ENCODE results near the gene ABI1.

Gene ABI1

DNA sequence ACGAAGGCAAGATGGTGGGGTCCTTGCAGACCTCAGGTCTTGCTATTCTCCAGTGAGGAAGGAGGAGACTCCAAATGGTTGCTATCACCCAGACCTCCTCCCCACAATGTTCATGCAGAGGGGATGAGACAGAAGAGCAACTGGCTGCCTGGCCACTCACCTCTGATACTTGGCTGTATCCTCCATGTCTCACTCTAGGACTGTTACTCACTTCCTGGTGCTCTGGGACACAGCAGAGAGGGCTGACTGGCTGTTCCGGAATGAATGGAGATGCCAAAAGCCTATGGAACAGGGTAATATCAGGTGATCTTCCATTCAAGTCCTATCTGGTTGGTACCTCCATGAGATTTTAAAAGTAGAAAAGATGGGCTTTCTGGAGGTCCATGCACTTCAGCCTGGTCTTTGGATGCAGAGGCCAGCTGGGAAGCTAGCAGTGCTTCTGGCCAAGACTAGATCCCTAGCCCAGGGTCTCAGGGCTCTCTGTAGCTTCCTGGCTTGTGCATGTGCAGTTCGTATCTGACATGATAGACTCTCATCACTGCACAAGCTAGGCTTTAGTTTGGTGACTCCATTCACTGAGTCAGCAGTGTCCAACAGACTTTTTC is 27.0 kb upstream of the ABI1 start:
- no peak for DNase-seq
- TF ChIP-seq EZH2phosphoT487 (IDR thresholded peaks at IDR 0.05; ENCODE audit: low read length) (no peak), EZH2 (optimal IDR thresholded peaks at IDR 0.05; ENCODE audit: low read depth, low read length) (no peak)
- TF ChIP-seq, protein P1, sequence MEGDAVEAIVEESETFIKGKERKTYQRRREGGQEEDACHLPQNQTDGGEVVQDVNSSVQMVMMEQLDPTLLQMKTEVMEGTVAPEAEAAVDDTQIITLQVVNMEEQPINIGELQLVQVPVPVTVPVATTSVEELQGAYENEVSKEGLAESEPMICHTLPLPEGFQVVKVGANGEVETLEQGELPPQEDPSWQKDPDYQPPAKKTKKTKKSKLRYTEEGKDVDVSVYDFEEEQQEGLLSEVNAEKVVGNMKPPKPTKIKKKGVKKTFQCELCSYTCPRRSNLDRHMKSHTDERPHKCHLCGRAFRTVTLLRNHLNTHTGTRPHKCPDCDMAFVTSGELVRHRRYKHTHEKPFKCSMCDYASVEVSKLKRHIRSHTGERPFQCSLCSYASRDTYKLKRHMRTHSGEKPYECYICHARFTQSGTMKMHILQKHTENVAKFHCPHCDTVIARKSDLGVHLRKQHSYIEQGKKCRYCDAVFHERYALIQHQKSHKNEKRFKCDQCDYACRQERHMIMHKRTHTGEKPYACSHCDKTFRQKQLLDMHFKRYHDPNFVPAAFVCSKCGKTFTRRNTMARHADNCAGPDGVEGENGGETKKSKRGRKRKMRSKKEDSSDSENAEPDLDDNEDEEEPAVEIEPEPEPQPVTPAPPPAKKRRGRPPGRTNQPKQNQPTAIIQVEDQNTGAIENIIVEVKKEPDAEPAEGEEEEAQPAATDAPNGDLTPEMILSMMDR (IDR thresholded peaks at IDR 0.05; ENCODE audit: low read length), result no peak
- Histone ChIP-seq H3K9me3 (replicated peaks; ENCODE audit: insufficient read depth, low read length) (no peaks in the 10 kb centered on the region), H3K36me3 (replicated peaks; ENCODE audit: insufficient read depth, low read length) (no peaks in the 10 kb centered on the region), H2AFZ (ENCODE audit: low read length) (no peak overlapping the region), H4K20me1 (ENCODE audit: insufficient read depth, low read length) (no peaks in the 10 kb centered on the region), H3K79me2 (ENCODE audit: low read length) (no peaks in the 10 kb centered on the region), H3K9me2 (replicated peaks; ENCODE audit: insufficient read depth, low read length) (no peaks in the 10 kb centered on the region), H3K9ac (ENCODE audit: low read length) (no peak overlapping the region), H3K4me3 (ENCODE audit: low read length) (no peak overlapping the region), H3F3A (ENCODE audit: insufficient read depth, low read length) (0 out of 2 replicates have a peak, but pooled peaks cover 1% of the 10 kb centered on the region), H3K27me3 (replicated peaks; ENCODE audit: insufficient read depth, low read length) (no peaks in the 10 kb centered on the region), H3K4me2 (ENCODE audit: low read depth, low read length) (no peak overlapping the region), H3K27ac (ENCODE audit: low read length) (no peak overlapping the region), H3K4me1 (ENCODE audit: low read length) (peaks cover under 1% of the 10 kb centered on the region)

DNA sequence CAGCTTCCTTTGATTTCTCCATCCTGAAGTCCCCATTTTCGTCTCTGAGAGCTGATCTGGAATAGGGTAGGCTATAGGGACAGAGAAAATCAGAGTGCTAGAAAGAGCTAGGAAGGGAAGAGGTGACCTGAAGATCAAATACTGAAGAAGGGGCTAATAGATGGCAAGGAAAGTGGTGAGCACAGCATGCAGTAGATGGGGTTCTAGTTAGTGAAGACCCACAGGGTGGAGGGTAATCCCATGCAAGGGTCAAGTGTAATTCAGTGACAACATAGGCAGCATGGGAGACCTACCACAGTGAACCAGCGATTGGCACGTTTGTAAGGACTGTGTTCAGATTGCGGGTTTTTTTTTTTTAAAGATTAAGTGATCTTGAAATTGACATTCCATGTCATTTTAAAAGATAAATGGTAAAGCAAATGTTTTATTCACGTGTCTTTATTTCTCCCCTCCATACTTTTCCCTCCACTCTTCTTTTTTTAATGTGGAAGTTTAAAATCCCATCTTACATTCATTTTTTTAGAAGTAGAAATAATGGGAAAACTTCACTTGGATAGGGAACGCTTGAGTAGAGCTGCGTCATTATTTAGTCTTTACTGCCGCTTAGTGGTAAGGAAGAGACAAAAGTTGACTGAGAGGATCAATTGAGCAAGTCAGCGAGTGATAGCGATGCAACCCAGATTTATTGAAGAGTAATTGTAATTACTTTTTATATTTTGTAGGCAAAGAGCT is 21.0 kb upstream of the ABI1 start:
- Histone ChIP-seq H3K4me3 (ENCODE audit: low read length) (no peak overlapping the region), H3K27me3 (replicated peaks; ENCODE audit: insufficient read depth, low read length) (no peaks in the 10 kb centered on the region), H3K27ac (ENCODE audit: low read length) (no peak overlapping the region), H4K20me1 (ENCODE audit: insufficient read depth, low read length) (no peaks in the 10 kb centered on the region), H3K4me2 (ENCODE audit: low read depth, low read length) (no peak overlapping the region), H3K9ac (ENCODE audit: low read length) (no peak overlapping the region), H3K9me2 (replicated peaks; ENCODE audit: insufficient read depth, low read length) (no peaks in the 10 kb centered on the region), H3K36me3 (replicated peaks; ENCODE audit: insufficient read depth, low read length) (no peaks in the 10 kb centered on the region), H3F3A (ENCODE audit: insufficient read depth, low read length) (no peaks in the 10 kb centered on the region), H2AFZ (ENCODE audit: low read length) (no peak overlapping the region), H3K79me2 (ENCODE audit: low read length) (no peaks in the 10 kb centered on the region), H3K9me3 (replicated peaks; ENCODE audit: insufficient read depth, low read length) (no peaks in the 10 kb centered on the region), H3K4me1 (ENCODE audit: low read length) (0 out of 2 replicates have a peak, but pooled peaks cover 3% of the 10 kb centered on the region)
- no peak for TF ChIP-seq EZH2 (optimal IDR thresholded peaks at IDR 0.05; ENCODE audit: low read depth, low read length)
- TF ChIP-seq, protein P1 (IDR thresholded peaks at IDR 0.05; ENCODE audit: low read length), result peak; percentile 66
- no peak for TF ChIP-seq EZH2phosphoT487 (IDR thresholded peaks at IDR 0.05; ENCODE audit: low read length)
- DNase-seq, result peak; percentile 69

DNA sequence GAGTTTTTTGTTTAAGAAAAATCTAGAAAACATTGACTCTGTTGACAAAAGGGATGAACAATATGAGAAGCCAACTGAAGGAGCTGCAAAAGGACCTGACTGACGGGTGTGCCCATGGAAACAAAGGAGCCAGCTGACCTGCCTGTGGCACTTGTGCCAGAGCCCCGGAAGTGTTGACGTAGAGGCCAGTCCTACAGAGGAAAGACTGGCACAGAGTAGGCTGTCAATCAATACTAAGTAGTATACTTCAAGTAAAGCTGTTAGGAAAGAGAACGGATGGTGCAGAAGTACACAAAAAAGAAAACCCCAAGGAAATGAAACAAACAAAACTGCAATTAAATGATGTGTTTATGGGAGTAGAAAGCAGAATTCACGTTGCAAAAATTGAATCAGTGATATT is 19.0 kb upstream of the ABI1 start:
- H4K20me1 ChIP-seq (ENCODE audit: insufficient read depth, low read length), result no peaks in the 10 kb centered on the region
- H3K4me3 ChIP-seq (ENCODE audit: low read length), result no peak overlapping the region
- H3F3A ChIP-seq (ENCODE audit: insufficient read depth, low read length), result no peaks in the 10 kb centered on the region
- no peak overlapping the region for H2AFZ ChIP-seq (ENCODE audit: low read length)
- TF ChIP-seq EZH2phosphoT487 (IDR thresholded peaks at IDR 0.05; ENCODE audit: low read length) (no peak), EZH2 (optimal IDR thresholded peaks at IDR 0.05; ENCODE audit: low read depth, low read length) (no peak)
- TF ChIP-seq, protein P1 (IDR thresholded peaks at IDR 0.05; ENCODE audit: low read length), result no peak
- peak; percentile 28 for DNase-seq
- H3K9me2 ChIP-seq (replicated peaks; ENCODE audit: insufficient read depth, low read length), result no peaks in the 10 kb centered on the region
- no peak overlapping the region for H3K9ac ChIP-seq (ENCODE audit: low read length)
- no peaks in the 10 kb centered on the region for H3K9me3 ChIP-seq (replicated peaks; ENCODE audit: insufficient read depth, low read length)
- H3K4me2 ChIP-seq (ENCODE audit: low read depth, low read length), result no peak overlapping the region
- no peaks in the 10 kb centered on the region for H3K36me3 ChIP-seq (replicated peaks; ENCODE audit: insufficient read depth, low read length)
- no peaks in the 10 kb centered on the region for H3K79me2 ChIP-seq (ENCODE audit: low read length)
- H3K4me1 ChIP-seq (ENCODE audit: low read length), result 0 out of 2 replicates have a peak, but pooled peaks cover 3% of the 10 kb centered on the region
- H3K27me3 ChIP-seq (replicated peaks; ENCODE audit: insufficient read depth, low read length), result no peaks in the 10 kb centered on the region
- no peak overlapping the region for H3K27ac ChIP-seq (ENCODE audit: low read length)
